ELF-1 (cell line): ENCODE results near the gene FAM120B.

Experiments used
- DNase-seq: peaks from one replicate; pipeline ENCODE4 v3.0.0-alpha.2; 2016; ENCODE audit warnings: low read depth, low spot score

The FAM120B gene

GRCh38 chr6:170442596-170442995, 136.0 kb downstream of the FAM120B start:
- no peak for DNase-seq

- peak; percentile 62 for DNase-seq
These were observed 136.6 kb downstream of the FAM120B start for GRCh38 chr6:170443151-170443662.

GRCh38 chr6:170444056-170444591, 137.6 kb downstream of the FAM120B start:
- no peak for DNase-seq

GRCh38 chr6:170444811-170445211, 138.3 kb downstream of the FAM120B start:
- DNase-seq, result no peak

- no peak for DNase-seq
These were observed 138.9 kb downstream of the FAM120B start for GRCh38 chr6:170445487-170445886.

- no peak for DNase-seq
These were observed 139.4 kb downstream of the FAM120B start for GRCh38 chr6:170445971-170446370.

- no peak for DNase-seq
These were observed 140.4 kb downstream of the FAM120B start for GRCh38 chr6:170446841-170447560.

GRCh38 chr6:170447561-170447930, 141.0 kb downstream of the FAM120B start:
- no peak for DNase-seq

- DNase-seq, result no peak
These were observed 141.8 kb downstream of the FAM120B start for GRCh38 chr6:170448317-170448716.

GRCh38 chr6:170448751-170449630, 142.4 kb downstream of the FAM120B start:
- no peak for DNase-seq

GRCh38 chr6:170449835-170450753, 143.5 kb downstream of the FAM120B start:
- DNase-seq, result no peak

- no peak for DNase-seq
These were observed 144.6 kb downstream of the FAM120B start for GRCh38 chr6:170450916-170451761.

- DNase-seq, result no peak
These were observed 145.4 kb downstream of the FAM120B start for GRCh38 chr6:170451762-170452651.

GRCh38 chr6:170452767-170453545, 146.4 kb downstream of the FAM120B start:
- DNase-seq, result no peak

GRCh38 chr6:170453586-170454511, 147.3 kb downstream of the FAM120B start:
- DNase-seq, result no peak

GRCh38 chr6:170454512-170455285, 148.1 kb downstream of the FAM120B start:
- no peak for DNase-seq
